ENCODE results near the gene LLGL2. TPM values are rescaled to one million over a fixed set of nuclear protein-coding genes. Genes with fewer than 3 reads are reported as not detected.

The LLGL2 gene
- total RNA-seq, 1 experiment from 2014 or later = 4.5 TPM

GRCh38 chr17:75490953-75491649 is 34.4 kb upstream of the LLGL2 start:
- no peak for DNase-seq (ENCODE audit: low read depth)

GRCh38 chr17:75491680-75492079 is 33.8 kb upstream of the LLGL2 start:
- no peak for DNase-seq (ENCODE audit: low read depth)

- no peak for DNase-seq (ENCODE audit: low read depth)
Observed at GRCh38 chr17:75492555-75493168, 32.8 kb upstream of the LLGL2 start.

GRCh38 chr17:75493476-75494129 is 31.9 kb upstream of the LLGL2 start:
- DNase-seq (ENCODE audit: low read depth) = no peak

GRCh38 chr17:75494326-75494877 is 31.1 kb upstream of the LLGL2 start:
- no peak for DNase-seq (ENCODE audit: low read depth)

GRCh38 chr17:75496005-75496404 is 29.5 kb upstream of the LLGL2 start:
- DNase-seq (ENCODE audit: low read depth) = no peak

GRCh38 chr17:75498039-75498725 is 27.3 kb upstream of the LLGL2 start:
- DNase-seq (ENCODE audit: low read depth) = no peak

- peak; percentile 25 for DNase-seq (ENCODE audit: low read depth)
Observed at GRCh38 chr17:75498726-75499213, 26.7 kb upstream of the LLGL2 start.

GRCh38 chr17:75499313-75500022 is 26.0 kb upstream of the LLGL2 start:
- no peak for DNase-seq (ENCODE audit: low read depth)

GRCh38 chr17:75500419-75501216 is 24.9 kb upstream of the LLGL2 start:
- DNase-seq (ENCODE audit: low read depth) = no peak

- no peak for DNase-seq (ENCODE audit: low read depth)
Observed at GRCh38 chr17:75501378-75502071, 24.0 kb upstream of the LLGL2 start.

- DNase-seq (ENCODE audit: low read depth) = no peak
Observed at GRCh38 chr17:75502072-75502720, 23.3 kb upstream of the LLGL2 start.

- no peak for DNase-seq (ENCODE audit: low read depth)
Observed at GRCh38 chr17:75502721-75503329, 22.7 kb upstream of the LLGL2 start.

GRCh38 chr17:75503337-75503950 is 22.1 kb upstream of the LLGL2 start:
- no peak for DNase-seq (ENCODE audit: low read depth)

GRCh38 chr17:75503976-75504346 is 21.5 kb upstream of the LLGL2 start:
- no peak for DNase-seq (ENCODE audit: low read depth)

GRCh38 chr17:75504347-75505151 is 20.9 kb upstream of the LLGL2 start:
- DNase-seq (ENCODE audit: low read depth) = peak; percentile 30

- DNase-seq (ENCODE audit: low read depth) = peak; percentile 22
Observed at GRCh38 chr17:75505152-75505409, 20.4 kb upstream of the LLGL2 start.

- no peak for DNase-seq (ENCODE audit: low read depth)
Observed at GRCh38 chr17:75505640-75506039, 19.9 kb upstream of the LLGL2 start.
